GM12874 (cell line): ENCODE measurements around the gene AUH.

Experiments used
- CTCF ChIP-seq: IDR thresholded peaks from 2 replicates; pipeline ENCODE4 v1.5.1; 2011; ENCODE audit warnings: low read depth, mild to moderate bottlenecking, control low read depth, low read length, moderate library complexity; ENCODE audit not compliant: insufficient read depth

AUH gene

GRCh38 chr9:91221332-91221731 is 140.4 kb downstream of the AUH start:
- no peak for TF ChIP-seq CTCF

GRCh38 chr9:91220491-91221135 is 141.1 kb downstream of the AUH start:
- no peak for TF ChIP-seq CTCF

GRCh38 chr9:91220021-91220420 is 141.7 kb downstream of the AUH start:
- TF ChIP-seq CTCF = no peak

- TF ChIP-seq CTCF = no peak
Measured at GRCh38 chr9:91219557-91219956, 142.2 kb downstream of the AUH start.

GRCh38 chr9:91217388-91217787 is 144.3 kb downstream of the AUH start:
- TF ChIP-seq CTCF = no peak

- no peak for TF ChIP-seq CTCF
Measured at GRCh38 chr9:91214867-91215266, 146.9 kb downstream of the AUH start.

GRCh38 chr9:91214086-91214485 is 147.6 kb downstream of the AUH start:
- TF ChIP-seq CTCF = no peak
